ENCODE results near the gene GPC6.

The GPC6 gene

GRCh38 chr13:93361703-93362102 lies 135.1 kb downstream of the GPC6 start:
- no peak overlapping the region for H3K4me3 ChIP-seq (ENCODE audit: low read depth, low read length)
- DNase-seq (ENCODE audit: low read depth): no peak
- TF ChIP-seq CTCF (IDR thresholded peaks at IDR 0.05; ENCODE audit: low read depth, low read length, missing control alignments): no peak

GRCh38 chr13:93364166-93364565 lies 137.6 kb downstream of the GPC6 start:
- TF ChIP-seq CTCF (IDR thresholded peaks at IDR 0.05; ENCODE audit: low read depth, low read length, missing control alignments): no peak

GRCh38 chr13:93368296-93368695 lies 141.7 kb downstream of the GPC6 start:
- no peak for TF ChIP-seq CTCF (IDR thresholded peaks at IDR 0.05; ENCODE audit: low read depth, low read length, missing control alignments)
- DNase-seq (ENCODE audit: low read depth): no peak
- H3K4me3 ChIP-seq (ENCODE audit: low read depth, low read length): no peak overlapping the region

More at GRCh38 chr13:93364166-93364565, 137.6 kb downstream of the GPC6 start:
- no peak for DNase-seq (ENCODE audit: low read depth)
- H3K4me3 ChIP-seq (ENCODE audit: low read depth, low read length): no peak overlapping the region

GRCh38 chr13:93368718-93369117 lies 142.1 kb downstream of the GPC6 start:
- no peak for TF ChIP-seq CTCF (IDR thresholded peaks at IDR 0.05; ENCODE audit: low read depth, low read length, missing control alignments)
- no peak overlapping the region for H3K4me3 ChIP-seq (ENCODE audit: low read depth, low read length)
- DNase-seq (ENCODE audit: low read depth): no peak

GRCh38 chr13:93372856-93373255 lies 146.2 kb downstream of the GPC6 start:
- no peak for TF ChIP-seq CTCF (IDR thresholded peaks at IDR 0.05; ENCODE audit: low read depth, low read length, missing control alignments)
- DNase-seq (ENCODE audit: low read depth): no peak

GRCh38 chr13:93375491-93375890 lies 148.9 kb downstream of the GPC6 start:
- TF ChIP-seq CTCF (IDR thresholded peaks at IDR 0.05; ENCODE audit: low read depth, low read length, missing control alignments): no peak
- H3K4me3 ChIP-seq (ENCODE audit: low read depth, low read length): no peak overlapping the region
- DNase-seq (ENCODE audit: low read depth): no peak

More at GRCh38 chr13:93372856-93373255, 146.2 kb downstream of the GPC6 start:
- H3K4me3 ChIP-seq (ENCODE audit: low read depth, low read length): no peak overlapping the region

GRCh38 chr13:93377196-93377595 lies 150.6 kb downstream of the GPC6 start:
- TF ChIP-seq CTCF (IDR thresholded peaks at IDR 0.05; ENCODE audit: low read depth, low read length, missing control alignments): no peak
- no peak overlapping the region for H3K4me3 ChIP-seq (ENCODE audit: low read depth, low read length)
- DNase-seq (ENCODE audit: low read depth): no peak

Measured in GM12864 (cell line).